GM19239 (cell line): Measurements from ENCODE around the gene CFTR.
"Not testable (repeated sequence)": the region's sequence is repeated elsewhere in the genome, so short reads cannot be mapped to it uniquely, and the experiment has no call there.

Experiments used
- DNase-seq: peaks from one replicate; pipeline ENCODE4 v3.0.0; 2011; ENCODE audit warnings: low spot score; ENCODE audit not compliant: insufficient read length
- FAIRE-seq: peaks from 2 replicates; lab custom pipeline; 2011; peaks lifted over from hg19 to GRCh38; lab: Jason Lieb, UNC

CFTR gene

DNA sequence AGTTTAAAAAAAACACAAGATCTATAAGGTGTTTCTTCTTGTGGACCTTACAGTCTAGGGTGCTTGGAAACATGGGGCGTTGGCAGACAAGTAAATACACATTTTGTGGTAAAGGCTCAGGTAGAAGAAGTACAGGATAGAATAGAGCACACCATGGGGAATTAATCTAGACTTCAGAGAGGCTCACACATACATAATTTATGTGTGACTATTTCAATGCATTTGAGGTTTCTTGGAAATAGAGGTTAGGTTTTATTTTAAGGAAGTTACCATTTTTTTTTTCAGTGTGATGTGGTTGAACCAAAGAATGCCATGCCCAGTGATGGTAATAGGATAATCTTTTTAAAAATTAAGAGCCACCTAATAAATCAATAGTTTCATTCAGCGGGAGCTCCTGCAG lies 12.8 kb downstream of the CFTR start:
- no peak for DNase-seq

DNA sequence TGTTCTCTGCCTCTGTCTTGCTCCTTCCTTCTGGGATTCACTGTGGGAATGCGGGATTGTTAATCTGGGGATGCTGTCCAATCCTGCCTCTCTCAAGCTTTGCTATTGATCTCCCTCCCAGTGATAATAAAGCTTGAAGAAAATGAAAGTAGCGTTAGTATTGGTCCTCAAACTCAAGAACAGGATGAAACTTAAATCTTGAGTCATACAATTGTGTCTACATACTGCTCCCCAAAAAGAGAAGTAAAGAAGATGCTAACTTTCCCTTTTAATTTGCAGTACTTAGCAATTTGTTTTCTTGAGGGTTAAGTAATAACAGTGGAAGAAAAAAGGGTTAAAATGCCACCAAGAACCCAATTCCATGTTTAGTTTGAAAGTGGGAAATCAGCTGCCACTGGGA lies 13.6 kb downstream of the CFTR start:
- DNase-seq (no peak), FAIRE-seq (no peak)

More for the DNA sequence above, 12.8 kb downstream of the CFTR start:
- no peak for FAIRE-seq

DNA sequence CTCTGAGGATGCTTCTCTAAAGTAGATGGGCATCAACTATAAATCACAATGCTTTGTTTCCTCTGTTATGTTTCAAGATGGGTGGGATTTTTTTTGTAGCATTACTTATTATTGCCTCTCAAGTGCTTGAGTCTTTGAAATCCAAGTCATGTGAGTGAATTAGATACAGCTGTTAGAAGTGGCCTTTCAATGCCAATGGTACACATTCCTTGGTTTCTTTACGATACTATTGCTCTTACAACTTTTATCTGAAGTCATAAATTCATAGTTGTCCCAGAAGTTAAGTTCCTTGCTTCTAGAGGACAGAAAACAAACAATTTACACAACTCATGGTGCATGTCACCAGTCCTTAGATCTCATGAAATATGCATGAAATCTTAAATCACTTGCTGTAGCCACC lies 15.5 kb downstream of the CFTR start:
- DNase-seq: no peak
- no peak for FAIRE-seq

DNA sequence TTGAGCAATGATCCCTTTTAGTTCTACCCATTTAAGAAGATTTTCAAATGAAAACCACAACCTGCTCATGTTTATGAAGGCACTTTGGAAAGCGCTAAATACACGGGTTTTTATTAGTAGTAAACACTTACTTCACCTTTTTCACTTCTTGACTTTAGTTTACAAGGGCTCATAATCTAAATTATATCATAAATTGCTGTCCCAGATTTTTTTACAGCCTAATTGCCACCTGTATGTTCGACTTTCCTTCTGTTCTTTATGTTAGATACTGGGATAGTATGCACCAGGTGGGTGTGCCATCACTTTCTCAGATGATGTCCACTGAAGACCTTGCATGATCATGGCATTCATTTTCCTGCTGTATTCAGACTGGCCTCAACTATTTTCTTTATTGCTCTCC lies 22.5 kb downstream of the CFTR start:
- no peak for DNase-seq
- FAIRE-seq: no peak

DNA sequence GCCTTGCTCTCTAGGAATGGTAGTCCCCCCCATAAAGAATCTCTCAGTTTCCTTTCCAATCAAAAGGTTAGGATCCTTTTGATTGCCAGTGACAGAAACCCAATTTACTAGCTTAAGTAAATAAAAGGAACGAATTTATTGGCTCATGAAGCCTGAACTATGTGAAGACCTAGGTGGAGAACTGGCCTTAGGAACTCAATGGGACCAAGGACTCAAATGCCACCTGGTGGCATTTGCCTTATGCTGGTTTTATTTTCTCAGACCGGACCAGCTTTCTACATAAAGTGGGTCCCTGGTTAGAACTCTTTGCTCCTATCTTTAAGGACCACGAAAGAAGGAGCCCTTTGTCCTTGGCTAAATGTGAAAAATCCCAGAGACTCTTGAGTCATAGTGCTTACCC lies 25.4 kb downstream of the CFTR start:
- DNase-seq (no peak), FAIRE-seq (no peak)

DNA sequence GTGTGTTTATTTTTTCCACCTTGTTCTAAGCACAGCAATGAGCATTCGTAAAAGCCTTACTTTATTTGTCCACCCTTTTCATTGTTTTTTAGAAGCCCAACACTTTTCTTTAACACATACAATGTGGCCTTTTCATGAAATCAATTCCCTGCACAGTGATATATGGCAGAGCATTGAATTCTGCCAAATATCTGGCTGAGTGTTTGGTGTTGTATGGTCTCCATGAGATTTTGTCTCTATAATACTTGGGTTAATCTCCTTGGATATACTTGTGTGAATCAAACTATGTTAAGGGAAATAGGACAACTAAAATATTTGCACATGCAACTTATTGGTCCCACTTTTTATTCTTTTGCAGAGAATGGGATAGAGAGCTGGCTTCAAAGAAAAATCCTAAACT lies 28.9 kb downstream of the CFTR start:
- no peak for DNase-seq
- no peak for FAIRE-seq

DNA sequence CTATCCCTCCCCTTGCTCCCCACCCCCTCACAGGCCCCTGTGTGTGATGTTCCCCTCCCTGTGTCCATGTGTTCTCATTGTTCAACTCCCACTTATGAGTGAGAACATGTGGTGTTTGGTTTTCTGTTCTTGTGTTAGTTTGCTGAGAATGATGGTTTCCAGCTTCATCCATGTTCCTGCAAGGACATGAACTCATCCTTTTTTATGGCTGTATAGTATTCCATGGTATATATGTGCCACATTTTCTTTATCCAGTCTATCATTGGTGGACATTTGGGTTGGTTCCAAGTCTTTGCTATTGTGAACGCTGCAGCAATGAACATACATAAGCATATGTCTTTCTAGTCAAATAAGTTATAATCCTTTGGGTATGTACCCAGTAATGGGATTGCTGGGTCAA lies 37.4 kb downstream of the CFTR start:
- FAIRE-seq, DNase-seq: not testable (repeated sequence)

DNA sequence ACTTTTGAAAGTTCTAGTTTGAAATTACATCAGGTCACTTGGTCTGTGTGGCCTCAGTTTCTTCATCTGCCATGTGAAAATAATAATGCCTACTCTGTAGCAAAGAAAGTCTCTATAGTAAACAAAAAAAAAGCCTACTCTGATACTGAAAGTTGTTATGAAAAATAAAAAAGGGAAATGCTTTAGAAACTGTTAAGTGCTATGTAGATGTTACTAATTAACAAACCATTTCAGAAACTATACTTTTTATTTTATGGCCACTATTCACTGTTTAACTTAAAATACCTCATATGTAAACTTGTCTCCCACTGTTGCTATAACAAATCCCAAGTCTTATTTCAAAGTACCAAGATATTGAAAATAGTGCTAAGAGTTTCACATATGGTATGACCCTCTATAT lies 50.6 kb downstream of the CFTR start:
- DNase-seq: no peak
- no peak for FAIRE-seq

DNA sequence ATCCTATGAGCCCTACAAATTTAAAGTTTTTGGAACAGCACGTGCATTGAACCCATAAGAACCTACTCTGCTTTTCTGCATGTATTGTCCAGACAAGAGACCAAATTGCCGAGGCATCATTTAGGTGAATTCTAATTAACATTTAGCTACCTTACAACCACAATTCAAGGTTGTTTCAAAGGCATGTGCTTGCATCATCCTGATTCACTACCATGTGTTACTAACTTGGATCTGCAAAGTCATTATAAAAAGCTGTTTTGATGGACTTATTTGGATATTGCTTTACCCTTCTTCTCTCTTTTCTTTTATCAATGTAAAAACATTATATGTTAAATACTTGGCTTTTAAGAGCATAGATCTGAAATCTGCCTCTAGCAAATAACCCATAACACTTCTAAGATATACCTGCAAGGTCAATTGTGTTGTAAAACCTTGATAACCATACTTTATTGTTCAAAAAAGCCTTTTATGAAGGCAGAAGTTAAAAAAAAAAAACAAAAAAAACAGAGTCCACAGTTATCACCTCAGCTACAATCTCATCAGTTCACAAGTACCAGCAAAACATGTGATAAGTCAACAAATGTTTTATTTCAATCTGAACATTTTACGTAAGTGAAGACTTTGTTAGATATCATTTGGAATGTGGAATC lies 51.9 kb downstream of the CFTR start:
- FAIRE-seq (no peak), DNase-seq (no peak)

DNA sequence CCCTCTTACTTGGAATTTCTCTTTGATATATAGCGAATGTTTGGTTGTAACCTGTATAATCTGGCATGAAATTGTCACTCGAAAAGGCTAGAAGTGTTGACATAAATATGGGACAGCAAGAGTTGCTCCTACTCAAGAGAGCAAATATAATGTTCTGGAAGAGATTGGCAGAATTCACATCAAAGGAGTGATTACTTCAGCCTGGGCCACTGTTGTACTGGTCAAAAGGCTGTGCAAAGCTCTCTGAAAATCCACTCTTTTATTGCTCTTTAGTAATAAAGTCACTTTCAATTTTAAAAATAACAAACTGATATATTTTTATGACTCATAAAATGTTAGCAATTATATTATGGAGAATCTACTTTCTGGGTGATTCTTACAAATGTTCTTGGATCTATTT lies 58.2 kb downstream of the CFTR start:
- DNase-seq (no peak), FAIRE-seq (no peak)

DNA sequence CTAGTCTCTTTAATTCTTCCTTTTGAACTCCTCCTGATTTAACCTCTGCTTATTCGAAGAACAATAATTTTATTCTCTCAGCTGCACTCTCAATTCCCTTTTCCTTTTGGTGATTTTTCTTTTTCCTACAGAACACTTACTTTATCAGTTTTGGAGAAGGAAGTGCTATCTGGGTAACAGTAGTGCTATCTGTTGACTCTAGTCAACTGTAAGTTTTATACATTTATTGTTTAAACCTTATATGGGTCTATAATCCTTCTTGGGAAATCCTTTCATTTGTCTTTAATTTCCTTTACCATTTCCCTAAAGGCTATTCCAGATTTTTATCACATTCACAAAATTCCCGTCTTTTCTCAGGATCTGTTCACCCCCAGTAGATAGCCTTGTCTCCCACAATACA lies 64.2 kb downstream of the CFTR start:
- FAIRE-seq: no peak
- DNase-seq: no peak

DNA sequence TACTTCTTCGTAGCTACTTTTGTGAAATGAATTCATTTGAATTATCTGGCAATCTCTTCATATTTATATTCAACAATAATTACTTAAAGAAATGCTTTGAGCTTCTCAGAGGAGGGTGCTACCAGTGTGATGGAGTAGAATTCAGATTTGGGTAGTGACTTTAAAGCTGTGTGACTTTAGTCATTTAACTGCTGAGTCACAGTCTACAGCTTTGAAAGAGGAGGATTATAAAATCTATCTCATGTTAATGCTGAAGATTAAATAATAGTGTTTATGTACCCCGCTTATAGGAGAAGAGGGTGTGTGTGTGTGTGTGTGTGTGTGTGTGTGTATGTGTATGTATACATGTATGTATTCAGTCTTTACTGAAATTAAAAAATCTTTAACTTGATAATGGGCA lies 68.2 kb downstream of the CFTR start:
- no peak for DNase-seq
- no peak for FAIRE-seq

DNA sequence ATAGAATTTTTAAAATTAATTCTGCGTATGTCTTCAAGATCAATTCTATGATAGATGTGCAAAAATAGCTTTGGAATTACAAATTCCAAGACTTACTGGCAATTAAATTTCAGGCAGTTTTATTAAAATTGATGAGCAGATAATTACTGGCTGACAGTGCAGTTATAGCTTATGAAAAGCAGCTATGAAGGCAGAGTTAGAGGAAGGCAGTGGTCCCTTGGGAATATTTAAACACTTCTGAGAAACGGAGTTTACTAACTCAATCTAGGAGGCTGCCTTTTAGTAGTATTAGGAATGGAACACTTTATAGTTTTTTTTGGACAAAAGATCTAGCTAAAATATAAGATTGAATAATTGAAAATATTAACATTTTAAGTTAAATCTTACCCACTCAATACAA lies 70.8 kb downstream of the CFTR start:
- DNase-seq (no peak), FAIRE-seq (no peak)

DNA sequence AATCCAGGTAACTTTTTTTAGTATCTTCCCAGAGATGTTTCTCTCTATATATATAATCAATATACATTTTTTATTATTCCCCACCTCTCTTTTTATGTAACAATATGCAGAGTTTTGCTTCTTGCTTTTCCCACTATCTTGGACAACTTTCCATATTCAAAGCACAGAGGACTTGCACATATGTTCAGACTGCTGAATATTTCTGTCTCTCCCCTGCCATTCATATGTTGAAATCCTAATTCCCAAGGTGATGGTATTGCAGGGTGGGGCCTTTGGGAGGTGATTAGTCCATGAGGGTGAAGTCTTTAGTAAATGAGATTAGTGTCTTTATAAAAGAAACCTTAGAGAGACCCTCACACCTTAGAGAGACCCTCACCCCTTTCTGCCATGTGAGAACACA lies 72.8 kb downstream of the CFTR start:
- FAIRE-seq: no peak

DNA sequence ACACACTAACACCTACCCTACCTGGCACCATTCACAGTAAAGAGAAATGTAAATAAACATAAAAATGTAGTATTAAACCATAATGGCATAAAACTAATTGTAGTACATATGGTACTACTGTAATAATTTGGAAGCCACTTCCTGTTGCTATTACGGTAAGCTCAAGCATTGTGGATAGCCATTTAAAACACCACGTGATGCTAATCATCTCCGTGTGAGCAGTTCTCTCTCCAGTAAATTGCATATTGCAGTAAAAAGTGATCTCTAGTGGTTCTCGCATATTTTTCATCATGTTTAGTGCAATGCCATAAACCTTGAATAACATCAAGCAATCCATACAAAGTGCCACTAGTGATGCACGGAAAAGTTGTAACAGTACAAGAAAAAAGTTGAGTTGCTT lies 75.4 kb downstream of the CFTR start:
- FAIRE-seq (no peak), DNase-seq (no peak)

More for the DNA sequence above, 72.8 kb downstream of the CFTR start:
- DNase-seq: no peak

DNA sequence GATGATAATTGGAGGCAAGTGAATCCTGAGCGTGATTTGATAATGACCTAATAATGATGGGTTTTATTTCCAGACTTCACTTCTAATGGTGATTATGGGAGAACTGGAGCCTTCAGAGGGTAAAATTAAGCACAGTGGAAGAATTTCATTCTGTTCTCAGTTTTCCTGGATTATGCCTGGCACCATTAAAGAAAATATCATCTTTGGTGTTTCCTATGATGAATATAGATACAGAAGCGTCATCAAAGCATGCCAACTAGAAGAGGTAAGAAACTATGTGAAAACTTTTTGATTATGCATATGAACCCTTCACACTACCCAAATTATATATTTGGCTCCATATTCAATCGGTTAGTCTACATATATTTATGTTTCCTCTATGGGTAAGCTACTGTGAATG lies 79.6 kb downstream of the CFTR start:
- no peak for FAIRE-seq
- no peak for DNase-seq

DNA sequence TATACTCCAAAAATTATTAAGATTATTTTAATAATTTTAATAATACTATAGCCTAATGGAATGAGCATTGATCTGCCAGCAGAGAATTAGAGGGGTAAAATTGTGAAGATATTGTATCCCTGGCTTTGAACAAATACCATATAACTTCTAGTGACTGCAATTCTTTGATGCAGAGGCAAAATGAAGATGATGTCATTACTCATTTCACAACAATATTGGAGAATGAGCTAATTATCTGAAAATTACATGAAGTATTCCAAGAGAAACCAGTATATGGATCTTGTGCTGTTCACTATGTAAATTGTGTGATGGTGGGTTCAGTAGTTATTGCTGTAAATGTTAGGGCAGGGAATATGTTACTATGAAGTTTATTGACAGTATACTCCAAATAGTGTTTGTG lies 80.2 kb downstream of the CFTR start:
- DNase-seq: no peak
- no peak for FAIRE-seq

DNA sequence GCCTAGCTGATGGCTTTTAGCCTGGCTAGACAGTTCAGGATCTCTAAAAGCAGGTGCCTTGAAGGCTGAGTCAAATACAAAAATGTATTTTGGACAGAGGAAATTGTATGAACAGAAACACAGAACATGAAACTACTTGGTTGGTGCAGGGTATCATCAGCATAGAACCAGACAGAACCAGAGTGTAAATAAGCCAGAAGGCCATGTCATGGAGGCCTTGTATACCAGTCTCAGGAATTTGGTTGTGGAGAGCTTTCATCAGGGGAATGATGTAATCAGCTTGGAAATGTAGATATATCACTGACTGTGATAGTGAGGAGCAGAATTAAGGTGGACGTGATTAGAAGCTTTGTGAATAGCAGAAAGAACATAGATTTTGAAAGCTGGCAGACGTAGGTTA lies 82.9 kb downstream of the CFTR start:
- FAIRE-seq (no peak), DNase-seq (no peak)

DNA sequence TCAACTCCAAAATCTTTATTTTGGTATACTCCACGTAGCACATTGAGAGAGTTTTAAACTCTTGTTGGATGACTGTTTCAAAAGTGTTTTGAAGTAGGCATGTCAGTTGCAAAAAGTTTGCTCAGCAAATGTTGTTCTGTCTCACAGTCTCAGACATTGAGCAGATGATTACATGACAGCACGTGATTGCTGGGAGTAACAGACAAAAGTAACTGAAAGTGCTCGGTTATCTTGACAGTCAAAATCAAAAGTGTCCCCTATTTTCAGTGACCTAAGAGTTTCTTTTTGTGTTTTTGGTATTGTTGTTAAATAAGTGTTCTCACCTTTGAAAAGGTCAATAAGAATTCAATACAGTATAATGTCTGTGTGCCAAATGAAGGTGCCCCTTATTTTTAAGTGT lies 84.3 kb downstream of the CFTR start:
- FAIRE-seq (no peak), DNase-seq (no peak)

DNA sequence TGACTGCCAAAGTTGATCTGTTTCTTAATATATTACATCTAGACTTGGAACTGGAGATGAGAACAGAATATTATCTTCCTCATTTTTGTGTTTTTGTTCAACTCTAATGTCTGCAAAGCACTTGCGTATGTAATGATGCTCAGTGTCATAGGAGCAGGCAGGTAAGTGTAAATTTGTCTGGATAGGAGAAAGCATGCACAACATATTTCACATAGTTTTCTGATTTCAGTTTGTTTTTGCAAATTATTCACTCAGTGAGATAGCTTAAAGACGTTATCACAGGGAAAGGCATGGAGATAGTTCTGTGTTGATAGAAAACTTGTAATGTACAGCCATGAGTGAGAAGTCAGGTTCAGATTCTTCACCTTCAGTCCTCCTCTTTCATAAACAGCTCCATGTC lies 84.8 kb downstream of the CFTR start:
- DNase-seq: no peak
- no peak for FAIRE-seq

DNA sequence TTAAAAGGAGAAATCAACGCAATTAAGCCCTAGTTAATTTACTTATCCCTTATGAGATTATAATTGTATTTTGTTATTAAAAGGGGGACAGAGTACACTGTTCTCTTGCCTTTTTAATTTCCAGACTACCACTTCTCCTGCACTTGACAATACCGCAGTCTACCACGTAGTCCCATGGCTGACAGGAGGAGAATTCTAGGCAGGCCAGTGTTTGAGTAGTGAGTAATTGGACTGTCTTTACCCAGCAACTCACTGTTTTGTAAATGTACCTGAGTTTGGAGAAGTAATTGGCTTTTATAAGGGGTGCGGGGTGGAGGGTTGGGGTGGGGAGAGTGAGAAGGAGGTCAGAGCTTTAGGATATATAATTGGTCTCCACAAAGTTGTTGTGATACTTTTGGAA lies 85.4 kb downstream of the CFTR start:
- no peak for DNase-seq

DNA sequence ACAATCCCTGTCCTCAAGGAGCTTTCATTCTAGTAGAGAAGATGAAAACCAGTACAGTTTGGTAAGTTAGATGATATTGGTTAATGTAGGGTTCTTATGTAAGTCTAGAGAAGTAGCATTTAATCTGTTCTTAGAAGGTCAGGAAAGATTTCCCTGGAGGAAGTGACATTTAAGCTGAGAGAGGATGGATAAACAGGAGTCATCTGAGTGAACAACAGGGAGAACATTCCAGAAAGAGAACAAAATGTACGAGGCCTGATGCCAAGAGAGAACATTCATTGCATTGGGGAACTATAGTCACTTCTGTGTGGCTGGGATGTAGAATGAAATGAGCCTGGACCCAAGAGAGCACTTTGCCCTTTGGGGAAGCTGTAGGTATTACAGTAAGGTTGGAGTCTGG lies 88.0 kb downstream of the CFTR start:
- DNase-seq (no peak), FAIRE-seq (no peak)

More for the DNA sequence above, 85.4 kb downstream of the CFTR start:
- no peak for FAIRE-seq
